Central memory CD8-positive, alpha-beta T cell (primary cell): ENCODE data around the gene CHKB.
"Not testable (repeated sequence)": the region's sequence is repeated elsewhere in the genome, so short reads cannot be mapped to it uniquely, and the experiment has no call there.

Source experiments
- ATAC-seq: fragments of 150-1000 bp; cut with Tn5 transposase; replicated peaks from 2 replicates; pipeline ENCODE4 v1.10.0; 2022; ENCODE audit warnings: mild to moderate bottlenecking, moderate FRiP score, moderate number of reproducible peaks; ENCODE audit not compliant: poor library complexity, severe bottlenecking; ENCODE audit errors: extremely low read depth
- DNase-seq, 2 donors: peaks; one replicate each; pipeline ENCODE4 v3.0.0; 2021; ENCODE audit warnings: low spot score in 2 of 2
- H3K27ac Mint-ChIP-seq: one replicate; pipeline ENCODE4 v1.8.0; 2022; ENCODE audit warnings: low read depth, mild to moderate bottlenecking, moderate library complexity, mixed read lengths
- H3K27me3 Mint-ChIP-seq: one replicate; pipeline ENCODE4 v1.8.0; 2022; ENCODE audit warnings: mixed read lengths
- H3K36me3 Mint-ChIP-seq: one replicate; pipeline ENCODE4 v1.8.0; 2022; ENCODE audit warnings: mild to moderate bottlenecking, moderate library complexity, mixed read lengths; ENCODE audit not compliant: insufficient read depth
- H3K4me1 Mint-ChIP-seq: one replicate; pipeline ENCODE4 v1.8.0; 2022; ENCODE audit warnings: mixed read lengths
- H3K4me3 Mint-ChIP-seq: one replicate; pipeline ENCODE4 v1.8.0; 2022; ENCODE audit warnings: mild to moderate bottlenecking, moderate library complexity, mixed read lengths
- H3K9me3 Mint-ChIP-seq: one replicate; pipeline ENCODE4 v1.8.0; 2022; ENCODE audit warnings: mixed read lengths

Gene CHKB

GRCh38 chr22:50621948-50622722 lies 39.5 kb upstream of the CHKB start:
- ATAC-seq, result no peak
- Mint-ChIP-seq H3K27me3 (no peaks in the 10 kb centered on the region), H3K4me3 (peak overlapping the region; percentile 83), H3K27ac (peak overlapping the region; percentile 90), H3K9me3 (no peaks in the 10 kb centered on the region), H3K36me3 (peaks cover 5% of the 10 kb centered on the region), H3K4me1 (peaks cover 36% of the 10 kb centered on the region)
- peak in 1 of 2 donors; percentile 25 for DNase-seq

- peak; percentile 27 to 55 for DNase-seq
- H3K9me3 Mint-ChIP-seq, result no peaks in the 10 kb centered on the region
- ATAC-seq, result peak; percentile 62
- peak overlapping the region; percentile 90 for H3K27ac Mint-ChIP-seq
- H3K27me3 Mint-ChIP-seq, result no peaks in the 10 kb centered on the region
- H3K36me3 Mint-ChIP-seq, result peaks cover 5% of the 10 kb centered on the region
- peak overlapping the region; percentile 83 for H3K4me3 Mint-ChIP-seq
- H3K4me1 Mint-ChIP-seq, result peaks cover 32% of the 10 kb centered on the region
Measured at GRCh38 chr22:50621356-50621880, 38.8 kb upstream of the CHKB start.

- H3K9me3 Mint-ChIP-seq, result no peaks in the 10 kb centered on the region
- DNase-seq, result peak; percentile 57 to 70
- no peaks in the 10 kb centered on the region for H3K27me3 Mint-ChIP-seq
- peak; percentile 69 for ATAC-seq
- peak overlapping the region; percentile 83 for H3K4me3 Mint-ChIP-seq
- peaks cover 5% of the 10 kb centered on the region for H3K36me3 Mint-ChIP-seq
- peaks cover 30% of the 10 kb centered on the region for H3K4me1 Mint-ChIP-seq
- H3K27ac Mint-ChIP-seq, result peak overlapping the region; percentile 90
Measured at GRCh38 chr22:50620593-50621355, 38.1 kb upstream of the CHKB start.

GRCh38 chr22:50614296-50614695 lies 31.6 kb upstream of the CHKB start:
- H3K4me3 Mint-ChIP-seq, H3K27ac Mint-ChIP-seq, H3K9me3 Mint-ChIP-seq, ATAC-seq, DNase-seq, H3K36me3 Mint-ChIP-seq: not testable (repeated sequence)
- Mint-ChIP-seq H3K27me3 (peaks cover 27% of the 10 kb centered on the region), H3K4me1 (peaks cover 16% of the 10 kb centered on the region)

- H3K4me3 Mint-ChIP-seq, result no peak overlapping the region
- DNase-seq (no peak), ATAC-seq (no peak)
- no peaks in the 10 kb centered on the region for H3K9me3 Mint-ChIP-seq
- H3K27ac Mint-ChIP-seq, result no peak overlapping the region
- H3K4me1 Mint-ChIP-seq, result peaks cover 16% of the 10 kb centered on the region
- peaks cover 32% of the 10 kb centered on the region for H3K27me3 Mint-ChIP-seq
- no peaks in the 10 kb centered on the region for H3K36me3 Mint-ChIP-seq
Measured at GRCh38 chr22:50613291-50613981, 30.8 kb upstream of the CHKB start.

- Mint-ChIP-seq H3K9me3 (no peaks in the 10 kb centered on the region), H3K27me3 (peaks cover 35% of the 10 kb centered on the region), H3K4me3 (no peak overlapping the region), H3K36me3 (no peaks in the 10 kb centered on the region), H3K27ac (no peak overlapping the region), H3K4me1 (peaks cover 16% of the 10 kb centered on the region)
- ATAC-seq, result no peak
- DNase-seq, result no peak
Measured at GRCh38 chr22:50612528-50613221, 30.0 kb upstream of the CHKB start.

GRCh38 chr22:50612168-50612527 lies 29.5 kb upstream of the CHKB start:
- no peak for DNase-seq
- ATAC-seq, result no peak
- H3K27ac Mint-ChIP-seq, result no peak overlapping the region
- no peak overlapping the region for H3K4me3 Mint-ChIP-seq
- H3K9me3 Mint-ChIP-seq, result no peaks in the 10 kb centered on the region
- no peaks in the 10 kb centered on the region for H3K36me3 Mint-ChIP-seq
- peaks cover 40% of the 10 kb centered on the region for H3K27me3 Mint-ChIP-seq
- peaks cover 16% of the 10 kb centered on the region for H3K4me1 Mint-ChIP-seq

- no peak overlapping the region for H3K27ac Mint-ChIP-seq
- ATAC-seq (no peak), DNase-seq (no peak)
- H3K9me3 Mint-ChIP-seq, result no peaks in the 10 kb centered on the region
- H3K36me3 Mint-ChIP-seq, result no peaks in the 10 kb centered on the region
- H3K4me1 Mint-ChIP-seq, result peaks cover 16% of the 10 kb centered on the region
- H3K4me3 Mint-ChIP-seq, result no peak overlapping the region
- H3K27me3 Mint-ChIP-seq, result peaks cover 47% of the 10 kb centered on the region
Measured at GRCh38 chr22:50611341-50612060, 28.9 kb upstream of the CHKB start.

- ATAC-seq (no peak), DNase-seq (no peak)
- Mint-ChIP-seq H3K27me3 (peaks cover 52% of the 10 kb centered on the region), H3K36me3 (no peaks in the 10 kb centered on the region), H3K4me3 (no peak overlapping the region), H3K27ac (no peak overlapping the region), H3K9me3 (no peaks in the 10 kb centered on the region), H3K4me1 (peaks cover 16% of the 10 kb centered on the region)
Measured at GRCh38 chr22:50610581-50610980, 27.9 kb upstream of the CHKB start.

GRCh38 chr22:50610041-50610451 lies 27.4 kb upstream of the CHKB start:
- no peaks in the 10 kb centered on the region for H3K36me3 Mint-ChIP-seq
- H3K9me3 Mint-ChIP-seq, result no peaks in the 10 kb centered on the region
- no peak for DNase-seq
- ATAC-seq, result no peak
- peaks cover 52% of the 10 kb centered on the region for H3K27me3 Mint-ChIP-seq
- H3K27ac Mint-ChIP-seq, result no peak overlapping the region
- H3K4me1 Mint-ChIP-seq, result peaks cover 16% of the 10 kb centered on the region
- no peak overlapping the region for H3K4me3 Mint-ChIP-seq

GRCh38 chr22:50609599-50609998 lies 26.9 kb upstream of the CHKB start:
- ATAC-seq (no peak), DNase-seq (no peak)
- Mint-ChIP-seq H3K27me3 (peaks cover 51% of the 10 kb centered on the region), H3K4me1 (peaks cover 16% of the 10 kb centered on the region), H3K36me3 (no peaks in the 10 kb centered on the region), H3K4me3 (no peak overlapping the region), H3K27ac (no peak overlapping the region), H3K9me3 (no peaks in the 10 kb centered on the region)
